CD4-positive, alpha-beta T cell treated with Interleukin-15 for 4 hours (primary cell): Measurements from ENCODE around the gene AIFM1.
"Not testable (repeated sequence)": the region's sequence is repeated elsewhere in the genome, so short reads cannot be mapped to it uniquely, and the experiment has no call there.

Experiments used
- DNase-seq: peaks from one replicate; pipeline ENCODE4 v3.0.0-alpha.2; 2020; ENCODE audit warnings: low spot score

The AIFM1 gene

GRCh38 chrX:130119312-130119898, 46.2 kb downstream of the AIFM1 start:
- DNase-seq, result no peak

GRCh38 chrX:130118441-130119311, 47.0 kb downstream of the AIFM1 start:
- peak; percentile 33 for DNase-seq

- no peak for DNase-seq
Measured at GRCh38 chrX:130117166-130117565, 48.5 kb downstream of the AIFM1 start.

GRCh38 chrX:130115119-130115885, 50.3 kb downstream of the AIFM1 start:
- DNase-seq, result not testable (repeated sequence)

GRCh38 chrX:130114141-130114588, 51.5 kb downstream of the AIFM1 start:
- DNase-seq, result no peak

- DNase-seq, result no peak
Measured at GRCh38 chrX:130111220-130112154, 54.2 kb downstream of the AIFM1 start.

- DNase-seq, result peak; percentile 62
Measured at GRCh38 chrX:130110379-130111219, 55.0 kb downstream of the AIFM1 start, which contains the start of gene ELF4. ELF4 (minus strand) TSS chrX:130110497; CDS start chrX:130081330, 29,167 bp downstream.

GRCh38 chrX:130109429-130110378, 55.9 kb downstream of the AIFM1 start:
- DNase-seq, result no peak

GRCh38 chrX:130108647-130109428, 56.8 kb downstream of the AIFM1 start:
- no peak for DNase-seq

GRCh38 chrX:130106071-130106470, 59.6 kb downstream of the AIFM1 start:
- no peak for DNase-seq

- no peak for DNase-seq
Measured at GRCh38 chrX:130105244-130105643, 60.4 kb downstream of the AIFM1 start.

- no peak for DNase-seq
Measured at GRCh38 chrX:130103605-130104004, 62.0 kb downstream of the AIFM1 start.

GRCh38 chrX:130100180-130100579, 65.5 kb downstream of the AIFM1 start:
- no peak for DNase-seq

- DNase-seq, result no peak
Measured at GRCh38 chrX:130098210-130098552, 67.5 kb downstream of the AIFM1 start.

GRCh38 chrX:130097507-130098209, 68.0 kb downstream of the AIFM1 start:
- no peak for DNase-seq

GRCh38 chrX:130095249-130096030, 70.2 kb downstream of the AIFM1 start:
- no peak for DNase-seq

- DNase-seq, result no peak
Measured at GRCh38 chrX:130094696-130095095, 70.9 kb downstream of the AIFM1 start.
